ENCODE measurements around the gene EMC6. TPM values are rescaled to one million over a fixed set of nuclear protein-coding genes. Genes with fewer than 3 reads are reported as not detected.

EMC6 gene
- total RNA-seq, 1 donor, result 16.4 TPM

DNA sequence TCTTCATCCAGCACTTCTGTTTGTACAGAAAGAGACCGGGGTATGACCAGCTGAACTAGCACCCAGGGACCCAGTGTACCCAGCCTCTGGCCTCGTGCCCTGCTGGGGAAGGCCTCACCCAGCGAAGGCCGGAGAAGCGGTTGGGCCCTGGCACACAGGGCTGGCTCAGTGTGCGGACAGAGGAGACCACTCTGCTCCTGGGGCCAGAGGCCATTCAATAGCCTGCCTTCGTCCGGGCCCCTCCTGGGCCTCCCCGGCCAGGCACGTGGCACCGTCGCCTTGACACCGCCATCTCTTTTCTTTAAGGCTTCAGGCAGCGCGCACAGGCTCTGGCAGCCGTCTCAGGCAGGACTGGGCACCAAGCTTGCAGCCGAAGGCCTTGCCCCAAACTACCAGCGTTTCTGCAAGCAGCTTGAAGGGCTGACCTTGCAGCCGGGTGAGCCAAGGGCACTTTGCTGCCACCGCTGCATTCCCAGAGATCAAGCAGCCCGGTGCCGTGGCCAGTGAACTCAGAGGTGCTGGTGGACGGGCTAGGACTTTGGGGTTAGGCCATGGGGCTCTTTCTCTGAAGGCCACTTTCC, 8.2 kb upstream of the EMC6 start:
- no peak overlapping the region for H3K4me3 ChIP-seq (ENCODE audit: low read depth, low read length)
- TF ChIP-seq, protein P1, sequence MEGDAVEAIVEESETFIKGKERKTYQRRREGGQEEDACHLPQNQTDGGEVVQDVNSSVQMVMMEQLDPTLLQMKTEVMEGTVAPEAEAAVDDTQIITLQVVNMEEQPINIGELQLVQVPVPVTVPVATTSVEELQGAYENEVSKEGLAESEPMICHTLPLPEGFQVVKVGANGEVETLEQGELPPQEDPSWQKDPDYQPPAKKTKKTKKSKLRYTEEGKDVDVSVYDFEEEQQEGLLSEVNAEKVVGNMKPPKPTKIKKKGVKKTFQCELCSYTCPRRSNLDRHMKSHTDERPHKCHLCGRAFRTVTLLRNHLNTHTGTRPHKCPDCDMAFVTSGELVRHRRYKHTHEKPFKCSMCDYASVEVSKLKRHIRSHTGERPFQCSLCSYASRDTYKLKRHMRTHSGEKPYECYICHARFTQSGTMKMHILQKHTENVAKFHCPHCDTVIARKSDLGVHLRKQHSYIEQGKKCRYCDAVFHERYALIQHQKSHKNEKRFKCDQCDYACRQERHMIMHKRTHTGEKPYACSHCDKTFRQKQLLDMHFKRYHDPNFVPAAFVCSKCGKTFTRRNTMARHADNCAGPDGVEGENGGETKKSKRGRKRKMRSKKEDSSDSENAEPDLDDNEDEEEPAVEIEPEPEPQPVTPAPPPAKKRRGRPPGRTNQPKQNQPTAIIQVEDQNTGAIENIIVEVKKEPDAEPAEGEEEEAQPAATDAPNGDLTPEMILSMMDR (IDR thresholded peaks at IDR 0.05; ENCODE audit: insufficient read depth, low read depth, low read length), result no peak
- DNase-seq (ENCODE audit: low read depth), result no peak

DNA sequence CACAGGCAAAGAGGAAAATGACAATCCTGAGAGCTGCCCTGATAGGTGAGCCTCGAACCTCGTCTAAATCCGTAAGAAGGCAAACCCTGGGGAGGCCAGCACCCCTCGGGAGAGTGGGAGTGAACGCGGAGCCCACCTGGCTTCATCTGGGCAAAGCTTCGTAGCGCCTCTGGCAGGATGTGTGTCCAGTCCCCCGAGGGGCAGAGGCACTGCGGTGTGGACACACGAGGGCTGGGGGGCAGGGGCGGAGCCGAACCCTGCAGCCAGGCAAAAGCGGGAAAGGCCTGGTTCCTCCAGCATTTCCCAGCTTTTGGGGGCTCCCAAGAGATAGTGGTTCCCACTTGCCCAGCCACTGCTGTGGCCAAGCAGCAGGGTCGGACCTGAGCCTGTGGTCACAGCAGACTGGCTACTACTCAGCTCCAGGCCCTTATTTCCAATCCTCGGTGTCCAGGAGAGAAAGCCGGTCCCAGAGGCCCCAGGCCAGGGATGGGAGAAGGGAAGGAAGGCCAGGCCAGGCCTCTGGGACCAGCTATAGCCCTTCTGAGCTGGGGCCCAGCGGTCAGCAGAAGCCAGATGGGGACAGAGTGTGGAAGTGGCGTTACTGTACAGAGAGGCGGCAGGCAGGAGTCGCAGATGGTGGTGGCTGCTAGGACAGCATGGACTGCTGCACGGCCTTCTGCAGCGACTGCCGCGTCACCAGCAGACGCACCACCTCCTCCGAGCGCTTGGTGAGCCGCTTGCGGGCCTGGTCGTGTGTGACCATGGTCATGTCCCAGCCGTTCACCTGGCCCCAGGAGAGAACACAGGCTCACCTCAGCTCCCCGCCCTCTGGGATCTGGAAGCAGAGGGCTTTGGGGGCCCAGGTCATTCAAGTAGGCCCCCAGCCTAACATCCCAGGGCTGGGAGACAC, 5.3 kb upstream of the EMC6 start:
- no peak for DNase-seq (ENCODE audit: low read depth)
- TF ChIP-seq, protein P1 (IDR thresholded peaks at IDR 0.05; ENCODE audit: insufficient read depth, low read depth, low read length), result no peak
- no peak overlapping the region for H3K4me3 ChIP-seq (ENCODE audit: low read depth, low read length)

DNA sequence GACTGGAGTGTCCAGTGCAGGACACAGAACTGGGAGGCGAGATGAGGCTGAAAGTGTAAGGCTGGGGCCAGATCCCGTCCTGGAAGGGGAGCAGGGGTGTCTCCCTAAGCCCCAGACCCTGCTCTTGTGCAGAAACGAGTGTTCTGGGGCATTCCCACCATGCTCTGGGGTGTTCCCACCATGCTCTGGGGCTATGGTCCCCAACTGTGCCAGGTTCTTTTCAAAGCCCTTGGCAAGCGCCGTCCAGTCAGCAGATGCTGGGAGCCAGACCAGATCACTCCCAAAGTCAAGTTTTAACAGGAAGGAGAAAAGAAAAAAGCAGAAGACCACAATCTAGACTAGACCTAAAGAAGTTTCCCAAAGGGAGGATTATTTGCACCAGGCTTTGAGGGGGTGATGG, 2.8 kb upstream of the EMC6 start:
- H3K4me3 ChIP-seq (ENCODE audit: low read depth, low read length), result no peak overlapping the region
- TF ChIP-seq, protein P1 (IDR thresholded peaks at IDR 0.05; ENCODE audit: insufficient read depth, low read depth, low read length), result no peak
- DNase-seq (ENCODE audit: low read depth), result no peak

DNA sequence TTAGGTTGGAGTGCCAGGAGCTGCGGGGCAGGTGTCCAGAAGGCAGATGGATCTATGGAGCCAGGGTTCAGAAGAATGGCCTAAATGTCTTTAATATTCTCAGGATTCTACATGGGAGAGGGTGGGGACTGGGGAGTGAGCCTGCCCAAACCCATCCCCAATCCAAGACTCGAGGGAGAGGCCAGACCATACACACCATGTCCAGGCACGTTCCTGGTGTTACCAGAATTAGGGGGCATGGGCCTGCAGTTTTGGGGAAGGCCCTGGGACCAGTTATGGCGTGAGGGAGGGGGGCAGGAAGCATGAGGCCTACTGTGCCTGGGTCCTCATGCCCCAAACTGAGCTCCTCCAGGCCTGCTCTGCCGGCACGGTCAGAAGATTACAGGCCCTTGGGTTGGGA, 2.1 kb upstream of the EMC6 start:
- DNase-seq (ENCODE audit: low read depth), result no peak
- peak overlapping the region; percentile 97 for H3K4me3 ChIP-seq (ENCODE audit: low read depth, low read length)
- TF ChIP-seq, protein P1 (IDR thresholded peaks at IDR 0.05; ENCODE audit: insufficient read depth, low read depth, low read length), result no peak

DNA sequence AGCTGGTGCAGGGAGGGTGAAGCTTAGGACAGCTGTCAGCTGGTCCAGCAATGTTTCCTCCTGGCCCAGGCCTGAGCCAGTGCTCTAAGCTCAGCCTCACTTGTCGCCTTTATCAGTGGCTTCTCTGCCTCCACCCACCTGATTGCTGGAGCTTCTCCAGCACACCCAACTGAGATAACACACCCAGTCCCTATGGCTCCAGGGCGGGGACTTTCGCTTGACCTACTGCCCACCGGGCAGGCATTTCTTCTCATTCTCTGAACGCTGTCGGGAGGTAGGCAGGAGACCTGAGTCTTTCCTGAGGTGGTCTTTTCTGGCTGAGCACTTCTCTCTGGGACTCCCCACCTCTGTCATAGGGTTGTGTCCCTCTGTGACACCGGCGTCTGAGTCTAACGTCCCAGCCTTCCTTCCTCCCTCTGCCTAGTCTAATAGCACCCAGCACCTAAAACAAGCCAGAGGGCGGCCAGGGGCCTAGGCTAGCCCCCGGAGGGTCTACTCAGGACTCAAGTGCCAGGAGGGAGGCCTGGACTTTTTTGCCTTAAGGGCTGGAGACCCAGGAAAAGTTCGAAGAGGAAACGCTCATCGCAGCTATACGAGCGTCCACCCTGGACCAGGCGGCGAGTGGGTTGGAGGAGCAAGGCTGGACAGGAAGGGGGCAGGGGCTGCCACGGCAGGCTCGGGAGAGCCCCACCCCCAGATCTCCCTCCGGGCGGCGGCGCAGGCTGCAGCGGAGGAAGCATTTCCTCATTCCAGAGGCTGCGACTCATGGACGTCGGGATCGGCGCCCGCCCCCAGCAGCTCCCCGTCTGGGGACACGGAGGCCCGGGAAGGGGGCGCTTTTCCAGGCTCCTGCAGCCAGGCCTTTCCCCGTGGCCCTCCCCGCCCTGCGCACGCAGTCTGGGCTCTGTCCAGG, 990 bp upstream of the EMC6 start:
- peak overlapping the region; percentile 97 for H3K4me3 ChIP-seq (ENCODE audit: low read depth, low read length)
- peak; percentile 95 for DNase-seq (ENCODE audit: low read depth)
- TF ChIP-seq, protein P1 (IDR thresholded peaks at IDR 0.05; ENCODE audit: insufficient read depth, low read depth, low read length), result no peak

DNA sequence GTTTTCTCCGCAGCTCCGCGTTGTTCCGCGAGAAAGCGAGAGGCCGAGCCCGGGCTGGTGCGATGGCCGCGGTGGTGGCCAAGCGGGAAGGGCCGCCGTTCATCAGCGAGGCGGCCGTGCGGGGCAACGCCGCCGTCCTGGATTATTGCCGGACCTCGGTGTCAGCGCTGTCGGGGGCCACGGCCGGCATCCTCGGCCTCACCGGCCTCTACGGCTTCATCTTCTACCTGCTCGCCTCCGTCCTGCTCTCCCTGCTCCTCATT, 404 bp downstream of the EMC6 start:
- TF ChIP-seq, protein P1 (IDR thresholded peaks at IDR 0.05; ENCODE audit: insufficient read depth, low read depth, low read length), result no peak
- H3K4me3 ChIP-seq (ENCODE audit: low read depth, low read length), result peak overlapping the region; percentile 97

More for the DNA sequence above, 404 bp downstream of the EMC6 start:
- no peak for DNase-seq (ENCODE audit: low read depth)

Measured in fibroblast of villous mesenchyme (primary cell).